ENCODE measurements around the gene CDCA7.

GRCh38 chr2:173415431-173416381 lies 61.0 kb downstream of the CDCA7 start:
- TF ChIP-seq CTCF (IDR thresholded peaks at IDR 0.05) = no peak
- no peak for TF ChIP-seq POLR2AphosphoS5 (IDR thresholded peaks at IDR 0.05; ENCODE audit: insufficient read depth in 1 of 2, low read depth in 1 of 2)
- no peak for TF ChIP-seq POLR2A (IDR thresholded peaks at IDR 0.05)
